HEK293 (cell line): ENCODE measurements around the gene PODXL2.

Experiments
- CTCF ChIA-PET: fragments of 350-600 bp; formaldehyde crosslinking; extraction: SDS; loops from one replicate; lab custom pipeline; 2021; ENCODE audit warnings: antibody characterized with exemption; lab: Yijun Ruan, JAX
- POLR2A ChIA-PET: fragments of 300-600 bp; formaldehyde crosslinking; extraction: SDS; loops from one replicate; lab custom pipeline; 2020; ENCODE audit warnings: antibody characterized with exemption, inconsistent platforms; lab: Yijun Ruan, JAX
- H3K27ac ChIP-seq: fragments of 200-500 bp; sonication (Bioruptor generic); 2 replicates; pipeline ENCODE4 v1.5.1; 2014; ENCODE audit warnings: low read depth, low read length, control low read depth, inconsistent platforms; ENCODE audit errors: extremely low read depth
- H3K36me3 ChIP-seq, 2 experiments: fragments of 200-500 bp in 1 of 2; sonication (Bioruptor generic) in 1 of 2; 1 replicate in 1 of 2; 2 replicates in 1 of 2; pipeline ENCODE4 v1.5.1; 2014 to 2017; ENCODE audit warnings: inconsistent platforms in 2 of 2, low read length in 2 of 2; ENCODE audit not compliant: control insufficient read depth in 2 of 2, insufficient read depth in 1 of 2
- H3K4me1 ChIP-seq: fragments of 200-500 bp; sonication (Bioruptor generic); 2 replicates; pipeline ENCODE4 v1.5.1; 2014; ENCODE audit warnings: mild to moderate bottlenecking, low read length, inconsistent platforms; ENCODE audit not compliant: control insufficient read depth, insufficient read depth
- H3K4me3 ChIP-seq: 2 replicates; pipeline ENCODE4 v1.5.1; 2011; ENCODE audit warnings: low read depth, mild to moderate bottlenecking, control low read depth, low read length, moderate library complexity
- H3K9me3 ChIP-seq: fragments of 200-500 bp; sonication (Bioruptor generic); 2 replicates; pipeline ENCODE4 v1.5.1; 2014; ENCODE audit warnings: low read depth, low read length, inconsistent platforms; ENCODE audit not compliant: control insufficient read depth, insufficient read depth
- GLI4 ChIP-seq: fragments of 450-650 bp; formaldehyde crosslinking; IDR thresholded peaks from 2 replicates; pipeline ENCODE4 v1.5.1; 2016; ENCODE audit warnings: missing biosample characterization, missing genetic modification characterization
- IKZF3 ChIP-seq: fragments of 450-650 bp; IDR thresholded peaks from 2 replicates; pipeline ENCODE4 v1.5.0; 2018; ENCODE audit warnings: missing biosample characterization, mild to moderate bottlenecking, missing genetic modification characterization, moderate library complexity
- PRDM1 ChIP-seq: fragments of 450-650 bp; formaldehyde crosslinking; IDR thresholded peaks from 2 replicates; pipeline ENCODE4; 2016; ENCODE audit warnings: missing biosample characterization, missing genetic modification characterization
- SETDB1 ChIP-seq: IDR thresholded peaks from one replicate; pipeline ENCODE4 v1.6.1; 2017; ENCODE audit warnings: mild to moderate bottlenecking, low read length, moderate library complexity, mixed read lengths; ENCODE audit not compliant: insufficient read length
- SP2 ChIP-seq: fragments of 450-650 bp; formaldehyde crosslinking; IDR thresholded peaks from 2 replicates; pipeline ENCODE4 v1.5.1; 2016; ENCODE audit warnings: missing biosample characterization, missing genetic modification characterization
- TRIM28 ChIP-seq: IDR thresholded peaks from 2 replicates; pipeline ENCODE4 v1.6.1; 2011; ENCODE audit warnings: low read length, control low read depth, borderline replicate concordance
- YY1 ChIP-seq: fragments of 450-650 bp; formaldehyde crosslinking; IDR thresholded peaks from 2 replicates; pipeline ENCODE4 v1.5.1; 2018; ENCODE audit warnings: missing biosample characterization, missing genetic modification characterization
- ZBTB17 ChIP-seq: fragments of 450-650 bp; formaldehyde crosslinking; IDR thresholded peaks from 2 replicates; pipeline ENCODE4 v1.5.1; 2016; ENCODE audit warnings: missing biosample characterization, missing genetic modification characterization
- ZBTB8A ChIP-seq: fragments of 450-650 bp; formaldehyde crosslinking; IDR thresholded peaks from 2 replicates; pipeline ENCODE4 v1.5.1; 2016; ENCODE audit warnings: missing biosample characterization, missing genetic modification characterization
- ZIC2 ChIP-seq: fragments of 450-650 bp; formaldehyde crosslinking; IDR thresholded peaks from 2 replicates; pipeline ENCODE4 v1.5.1; 2016; ENCODE audit warnings: missing biosample characterization, missing genetic modification characterization
- ZNF169 ChIP-seq: fragments of 450-650 bp; formaldehyde crosslinking; IDR thresholded peaks from 2 replicates; pipeline ENCODE4 v1.5.1; 2016; ENCODE audit warnings: missing biosample characterization, missing genetic modification characterization
- ZNF184 ChIP-seq: fragments of 450-650 bp; IDR thresholded peaks from 2 replicates; pipeline ENCODE4 v1.5.1; 2018; ENCODE audit warnings: missing biosample characterization, mild to moderate bottlenecking, missing genetic modification characterization
- ZNF2 ChIP-seq: fragments of 450-650 bp; formaldehyde crosslinking; IDR thresholded peaks from 2 replicates; pipeline ENCODE4 v1.5.1; 2016; ENCODE audit warnings: missing biosample characterization, missing genetic modification characterization
- ZNF335 ChIP-seq: fragments of 450-650 bp; formaldehyde crosslinking; conservative IDR thresholded peaks from 2 replicates; pipeline ENCODE4 v1.5.1; 2016; ENCODE audit warnings: missing biosample characterization, missing genetic modification characterization
- ZNF501 ChIP-seq: fragments of 450-650 bp; formaldehyde crosslinking; IDR thresholded peaks from 2 replicates; pipeline ENCODE4 v1.5.1; 2016; ENCODE audit warnings: missing biosample characterization, missing genetic modification characterization
- ZNF561 ChIP-seq: fragments of 450-650 bp; IDR thresholded peaks from 2 replicates; pipeline ENCODE4 v1.5.1; 2018; ENCODE audit warnings: missing biosample characterization, missing genetic modification characterization, borderline replicate concordance
- ZNF596 ChIP-seq: fragments of 450-650 bp; IDR thresholded peaks from 2 replicates; pipeline ENCODE4 v1.5.0; 2018; ENCODE audit warnings: missing biosample characterization, mild to moderate bottlenecking, missing genetic modification characterization, moderate library complexity
- ZNF600 ChIP-seq: fragments of 450-650 bp; formaldehyde crosslinking; IDR thresholded peaks from 2 replicates; pipeline ENCODE4 v1.5.1; 2016; ENCODE audit warnings: missing biosample characterization, missing genetic modification characterization
- ZNF623 ChIP-seq: fragments of 450-650 bp; formaldehyde crosslinking; IDR thresholded peaks from 2 replicates; pipeline ENCODE4 v1.5.1; 2016; ENCODE audit warnings: missing biosample characterization, missing genetic modification characterization
- ZNF660 ChIP-seq: fragments of 450-650 bp; IDR thresholded peaks from 2 replicates; pipeline ENCODE4 v1.5.1; 2018; ENCODE audit warnings: missing biosample characterization, mild to moderate bottlenecking, missing genetic modification characterization
- ZNF837 ChIP-seq: fragments of 450-650 bp; formaldehyde crosslinking; IDR thresholded peaks from 2 replicates; pipeline ENCODE4 v1.5.1; 2016; ENCODE audit warnings: missing biosample characterization, missing genetic modification characterization
- ZSCAN30 ChIP-seq: fragments of 450-650 bp; IDR thresholded peaks from 2 replicates; pipeline ENCODE4 v1.5.1; 2018; ENCODE audit warnings: missing biosample characterization, mild to moderate bottlenecking, missing genetic modification characterization, moderate library complexity
- ZXDB ChIP-seq: fragments of 450-650 bp; formaldehyde crosslinking; IDR thresholded peaks from 2 replicates; pipeline ENCODE4 v1.5.1; 2016; ENCODE audit warnings: missing biosample characterization, missing genetic modification characterization
- TF ChIP-seq, protein P1 (sequence below): fragments of 450-650 bp; formaldehyde crosslinking; IDR thresholded peaks from 2 replicates; pipeline ENCODE4 v1.5.1; 2016; ENCODE audit warnings: missing biosample characterization, missing genetic modification characterization
- TF ChIP-seq, protein P2 (sequence below): fragments of 450-650 bp; formaldehyde crosslinking; IDR thresholded peaks from 2 replicates; pipeline ENCODE4 v1.5.1; 2016; ENCODE audit warnings: missing biosample characterization, missing genetic modification characterization
- TF ChIP-seq, protein P3 (sequence below): fragments of 450-650 bp; formaldehyde crosslinking; IDR thresholded peaks from 2 replicates; pipeline ENCODE4 v1.5.1; 2017; ENCODE audit warnings: missing biosample characterization, missing genetic modification characterization
- TF ChIP-seq, protein P4 (sequence below): fragments of 450-650 bp; formaldehyde crosslinking; optimal IDR thresholded peaks from 2 replicates; pipeline ENCODE3; 2016; ENCODE audit warnings: missing biosample characterization, mild to moderate bottlenecking, missing genetic modification characterization
- TF ChIP-seq, protein P5 (sequence below): fragments of 450-650 bp; formaldehyde crosslinking; IDR thresholded peaks from 2 replicates; pipeline ENCODE4 v1.5.1; 2016; ENCODE audit warnings: missing biosample characterization, missing genetic modification characterization

The PODXL2 gene

DNA sequence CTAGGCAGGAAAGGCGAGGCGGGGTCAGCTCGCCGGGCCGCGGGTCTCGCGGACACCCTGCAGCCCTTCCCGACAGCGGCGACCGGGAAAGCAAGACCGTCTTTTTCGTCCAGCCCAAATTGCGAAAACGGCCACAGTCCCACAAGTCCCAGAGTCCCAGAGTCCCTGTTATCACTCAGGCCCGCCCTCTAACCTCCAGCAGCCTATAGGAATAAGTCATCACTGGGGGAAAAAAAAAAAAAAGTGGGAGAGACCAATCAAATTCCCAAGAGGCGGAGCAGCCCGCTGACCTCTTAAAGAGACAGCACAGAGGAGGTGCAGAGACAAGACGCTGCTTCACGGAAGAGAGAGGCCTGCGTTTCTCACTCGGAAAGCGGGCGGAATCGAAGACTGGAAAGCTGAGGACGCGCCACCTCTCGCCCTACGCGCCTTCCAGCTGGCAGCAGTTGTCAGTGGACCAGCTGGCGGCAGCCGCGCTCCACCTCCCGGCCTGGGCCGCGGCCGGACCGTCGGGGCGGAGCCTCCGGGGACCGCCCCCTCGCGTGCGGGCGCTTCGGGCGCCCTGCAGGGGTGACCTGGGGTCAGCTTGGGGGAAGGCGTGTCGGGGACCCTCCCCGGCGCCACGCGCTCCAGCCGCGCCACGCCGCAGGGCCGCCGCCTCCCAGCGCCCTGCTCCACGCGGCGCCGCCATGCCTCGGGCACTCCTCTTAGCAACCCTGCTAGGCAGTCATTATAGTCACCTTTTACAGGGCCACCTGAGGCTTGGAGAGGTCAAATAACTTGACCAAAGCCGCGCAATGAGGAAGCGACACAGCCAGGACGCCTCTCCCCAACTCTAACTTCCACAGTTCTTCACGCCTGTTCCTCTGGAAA, 38.2 kb upstream of the PODXL2 start, which contains the start of gene TPRA1:
Gene TPRA1, minus strand, starts transcription at position 141 of the 873 bp plus-strand sequence. CDS start 10,587 bp downstream, outside the sequence.
- ChIA-PET CTCF (interaction anchor here (1.1 to 2.1 kb wide), 2 partner anchors 16 to 45 kb away, joined by 3 to 5 read pairs; no protein-coding TSS in a partner anchor), POLR2A (interaction anchor here (0.7 to 1.2 kb wide), 6 partner anchors 8 to 1418 kb away, joined by 3 to 5 read pairs (median 4); no protein-coding TSS in a partner anchor)
- Histone ChIP-seq H3K4me1 (0 out of 2 replicates have a peak, but pooled peaks cover 5% of the 10 kb centered on the region), H3K4me3 (peak within 1 kb of the TSS; percentile 82), H3K27ac (peak within 1 kb of the TSS; percentile 88), H3K36me3 (peaks cover 0 to 5% of the 10 kb centered on the region in 2 experiments; a peak in 1 of 3 replicates), H3K9me3 (no peaks in the 10 kb centered on the region)
- peak; percentile 84; the same call in 1 of the 2 replicates for TF ChIP-seq TRIM28
- TF ChIP-seq ZXDB (tag by site-specific recombination): 0 out of 2 replicates have a peak, but pooled peaks have one; percentile 35
- TF ChIP-seq SETDB1: peak; percentile 22
- TF ChIP-seq ZBTB8A (tag by site-specific recombination): peak; percentile 83
- TF ChIP-seq ZNF335 (tag by site-specific recombination): peak; percentile 55
- TF ChIP-seq ZNF501 (tag by site-specific recombination): peak; percentile 69; the same call in 1 of the 2 replicates
- TF ChIP-seq, protein P1, sequence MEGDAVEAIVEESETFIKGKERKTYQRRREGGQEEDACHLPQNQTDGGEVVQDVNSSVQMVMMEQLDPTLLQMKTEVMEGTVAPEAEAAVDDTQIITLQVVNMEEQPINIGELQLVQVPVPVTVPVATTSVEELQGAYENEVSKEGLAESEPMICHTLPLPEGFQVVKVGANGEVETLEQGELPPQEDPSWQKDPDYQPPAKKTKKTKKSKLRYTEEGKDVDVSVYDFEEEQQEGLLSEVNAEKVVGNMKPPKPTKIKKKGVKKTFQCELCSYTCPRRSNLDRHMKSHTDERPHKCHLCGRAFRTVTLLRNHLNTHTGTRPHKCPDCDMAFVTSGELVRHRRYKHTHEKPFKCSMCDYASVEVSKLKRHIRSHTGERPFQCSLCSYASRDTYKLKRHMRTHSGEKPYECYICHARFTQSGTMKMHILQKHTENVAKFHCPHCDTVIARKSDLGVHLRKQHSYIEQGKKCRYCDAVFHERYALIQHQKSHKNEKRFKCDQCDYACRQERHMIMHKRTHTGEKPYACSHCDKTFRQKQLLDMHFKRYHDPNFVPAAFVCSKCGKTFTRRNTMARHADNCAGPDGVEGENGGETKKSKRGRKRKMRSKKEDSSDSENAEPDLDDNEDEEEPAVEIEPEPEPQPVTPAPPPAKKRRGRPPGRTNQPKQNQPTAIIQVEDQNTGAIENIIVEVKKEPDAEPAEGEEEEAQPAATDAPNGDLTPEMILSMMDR: 0 out of 2 replicates have a peak, but pooled peaks have one; percentile 28
- no peak for TF ChIP-seq ZNF169 (tag by site-specific recombination)
- peak; percentile 97 for TF ChIP-seq ZSCAN30
- TF ChIP-seq, protein P2, sequence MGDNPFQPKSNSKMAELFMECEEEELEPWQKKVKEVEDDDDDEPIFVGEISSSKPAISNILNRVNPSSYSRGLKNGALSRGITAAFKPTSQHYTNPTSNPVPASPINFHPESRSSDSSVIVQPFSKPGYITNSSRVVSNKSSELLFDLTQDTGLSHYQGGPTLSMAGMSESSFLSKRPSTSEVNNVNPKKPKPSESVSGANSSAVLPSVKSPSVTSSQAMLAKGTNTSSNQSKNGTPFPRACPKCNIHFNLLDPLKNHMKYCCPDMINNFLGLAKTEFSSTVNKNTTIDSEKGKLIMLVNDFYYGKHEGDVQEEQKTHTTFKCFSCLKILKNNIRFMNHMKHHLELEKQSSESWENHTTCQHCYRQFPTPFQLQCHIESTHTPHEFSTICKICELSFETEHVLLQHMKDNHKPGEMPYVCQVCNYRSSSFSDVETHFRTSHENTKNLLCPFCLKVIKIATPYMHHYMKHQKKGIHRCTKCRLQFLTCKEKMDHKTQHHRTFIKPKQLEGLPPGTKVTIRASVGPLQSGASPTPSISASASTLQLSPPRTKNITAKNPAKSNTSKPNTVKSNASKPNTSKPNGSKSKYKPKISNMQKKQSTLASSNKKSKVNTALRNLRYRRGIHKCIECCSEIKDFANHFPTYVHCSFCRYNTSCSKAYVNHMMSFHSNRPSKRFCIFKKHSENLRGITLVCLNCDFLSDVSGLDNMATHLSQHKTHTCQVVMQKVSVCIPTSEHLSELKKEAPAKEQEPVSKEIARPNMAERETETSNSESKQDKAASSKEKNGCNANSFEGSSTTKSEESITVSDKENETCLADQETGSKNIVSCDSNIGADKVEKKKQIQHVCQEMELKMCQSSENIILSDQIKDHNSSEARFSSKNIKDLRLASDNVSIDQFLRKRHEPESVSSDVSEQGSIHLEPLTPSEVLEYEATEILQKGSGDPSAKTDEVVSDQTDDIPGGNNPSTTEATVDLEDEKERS (tag by site-specific recombination): no peak
- TF ChIP-seq SP2 (tag by site-specific recombination): peak; percentile 86
- no peak for TF ChIP-seq ZNF623 (tag by site-specific recombination)
- TF ChIP-seq, protein P3, sequence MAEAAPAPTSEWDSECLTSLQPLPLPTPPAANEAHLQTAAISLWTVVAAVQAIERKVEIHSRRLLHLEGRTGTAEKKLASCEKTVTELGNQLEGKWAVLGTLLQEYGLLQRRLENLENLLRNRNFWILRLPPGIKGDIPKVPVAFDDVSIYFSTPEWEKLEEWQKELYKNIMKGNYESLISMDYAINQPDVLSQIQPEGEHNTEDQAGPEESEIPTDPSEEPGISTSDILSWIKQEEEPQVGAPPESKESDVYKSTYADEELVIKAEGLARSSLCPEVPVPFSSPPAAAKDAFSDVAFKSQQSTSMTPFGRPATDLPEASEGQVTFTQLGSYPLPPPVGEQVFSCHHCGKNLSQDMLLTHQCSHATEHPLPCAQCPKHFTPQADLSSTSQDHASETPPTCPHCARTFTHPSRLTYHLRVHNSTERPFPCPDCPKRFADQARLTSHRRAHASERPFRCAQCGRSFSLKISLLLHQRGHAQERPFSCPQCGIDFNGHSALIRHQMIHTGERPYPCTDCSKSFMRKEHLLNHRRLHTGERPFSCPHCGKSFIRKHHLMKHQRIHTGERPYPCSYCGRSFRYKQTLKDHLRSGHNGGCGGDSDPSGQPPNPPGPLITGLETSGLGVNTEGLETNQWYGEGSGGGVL (tag by site-specific recombination): peak; percentile 24; the same call in 1 of the 2 replicates
- TF ChIP-seq ZNF837 (tag by site-specific recombination): no peak
- peak; percentile 81; the same call in 1 of the 2 replicates for TF ChIP-seq ZNF600 (tag by site-specific recombination)
- TF ChIP-seq ZNF596: peak; percentile 74
- peak; percentile 69; the same call in 1 of the 2 replicates for TF ChIP-seq ZNF561 (tag by site-specific recombination)
- TF ChIP-seq GLI4 (tag by site-specific recombination): no peak
- peak; percentile 59; the same call in 1 of the 2 replicates for TF ChIP-seq YY1
- 0 out of 2 replicates have a peak, but pooled peaks have one; percentile 54 for TF ChIP-seq ZNF184 (tag by site-specific recombination)
- peak; percentile 36; the same call in 1 of the 2 replicates for TF ChIP-seq PRDM1 (tag by site-specific recombination)
- TF ChIP-seq, protein P4, sequence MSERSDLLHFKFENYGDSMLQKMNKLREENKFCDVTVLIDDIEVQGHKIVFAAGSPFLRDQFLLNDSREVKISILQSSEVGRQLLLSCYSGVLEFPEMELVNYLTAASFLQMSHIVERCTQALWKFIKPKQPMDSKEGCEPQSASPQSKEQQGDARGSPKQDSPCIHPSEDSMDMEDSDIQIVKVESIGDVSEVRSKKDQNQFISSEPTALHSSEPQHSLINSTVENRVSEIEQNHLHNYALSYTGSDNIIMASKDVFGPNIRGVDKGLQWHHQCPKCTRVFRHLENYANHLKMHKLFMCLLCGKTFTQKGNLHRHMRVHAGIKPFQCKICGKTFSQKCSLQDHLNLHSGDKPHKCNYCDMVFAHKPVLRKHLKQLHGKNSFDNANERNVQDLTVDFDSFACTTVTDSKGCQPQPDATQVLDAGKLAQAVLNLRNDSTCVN (tag by site-specific recombination): peak; percentile 61
- 0 out of 2 replicates have a peak, but pooled peaks have one; percentile 43 for TF ChIP-seq ZNF2 (tag by site-specific recombination)
- TF ChIP-seq ZBTB17: peak; percentile 80
- peak; percentile 65 for TF ChIP-seq IKZF3 (tag by site-specific recombination)
- peak; percentile 77 for TF ChIP-seq ZNF660 (tag by site-specific recombination)
- TF ChIP-seq ZIC2 (tag by site-specific recombination): peak; percentile 88
- TF ChIP-seq, protein P5, sequence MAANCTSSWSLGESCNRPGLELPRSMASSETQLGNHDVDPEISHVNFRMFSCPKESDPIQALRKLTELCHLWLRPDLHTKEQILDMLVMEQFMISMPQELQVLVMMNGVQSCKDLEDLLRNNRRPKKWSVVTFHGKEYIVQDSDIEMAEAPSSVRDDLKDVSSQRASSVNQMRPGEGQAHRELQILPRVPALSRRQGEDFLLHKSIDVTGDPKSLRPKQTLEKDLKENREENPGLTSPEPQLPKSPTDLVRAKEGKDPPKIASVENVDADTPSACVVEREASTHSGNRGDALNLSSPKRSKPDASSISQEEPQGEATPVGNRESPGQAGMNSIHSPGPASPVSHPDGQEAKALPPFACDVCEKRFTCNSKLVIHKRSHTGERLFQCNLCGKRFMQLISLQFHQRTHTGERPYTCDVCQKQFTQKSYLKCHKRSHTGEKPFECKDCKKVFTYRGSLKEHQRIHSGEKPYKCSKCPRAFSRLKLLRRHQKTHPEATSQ (tag by site-specific recombination): no peak
